Measurements from ENCODE around the gene DGCR2. TPM values are rescaled to one million over a fixed set of nuclear protein-coding genes. Genes with fewer than 3 reads are reported as not detected.
"Not testable (repeated sequence)": the region's sequence is repeated elsewhere in the genome, so short reads cannot be mapped to it uniquely, and the experiment has no call there.

Gene DGCR2
- total and polyA plus RNA-seq, 4 experiments from 2014 or later, result 33.1 to 66.7 (median 56.6) TPM

GRCh38 chr22:19019679-19020032 lies 102.6 kb downstream of the DGCR2 start:
- ChIA-PET CTCF (ENCODE audit: partially characterized antibody) (no interaction called here), POLR2A (ENCODE audit: partially characterized antibody) (no interaction called here)
- Mint-ChIP-seq H3K4me1 (peaks cover 3 to 6% (median 4%) of the 10 kb centered on the region in 4 donors), H3K36me3 (no peaks in the 10 kb centered on the region), H3K27me3 (peaks cover 23 to 28% of the 10 kb centered on the region in 2 donors), H3K4me3 (no peak overlapping the region), H3K27ac (no peak overlapping the region), H3K9me3 (no peaks in the 10 kb centered on the region)
- DNase-seq, result no peak
- Histone ChIP-seq H3K4me1 (ENCODE audit: insufficient read depth, low read length) (no peaks in the 10 kb centered on the region), H3K27ac (ENCODE audit: low read depth, low read length) (no peak overlapping the region), H3K27me3 (ENCODE audit: insufficient read depth, low read length) (peaks cover 7% of the 10 kb centered on the region), H3K36me3 (ENCODE audit: insufficient read depth, low read length) (no peaks in the 10 kb centered on the region), H3K4me3 (ENCODE audit: low read length in 2 of 2) (no peak overlapping the region), H3K9me3 (ENCODE audit: control insufficient read depth in 1 of 2, low read length in 2 of 2) (no peaks in the 10 kb centered on the region)
- intact Hi-C loops (cut with micrococcal nuclease), result no loop called here

- Mint-ChIP-seq H3K9me3 (no peaks in the 10 kb centered on the region), H3K4me1 (peaks cover 3 to 6% (median 4%) of the 10 kb centered on the region in 4 donors), H3K27ac (no peak overlapping the region), H3K36me3 (no peaks in the 10 kb centered on the region), H3K27me3 (peaks cover 23 to 31% of the 10 kb centered on the region in 2 donors), H3K4me3 (no peak overlapping the region)
- H3K4me3 ChIP-seq (ENCODE audit: low read length in 2 of 2), result no peak overlapping the region
- no peak overlapping the region for H3K27ac ChIP-seq (ENCODE audit: low read depth, low read length)
- intact Hi-C loops (cut with micrococcal nuclease), result no loop called here
- H3K27me3 ChIP-seq (ENCODE audit: insufficient read depth, low read length), result peaks cover 7% of the 10 kb centered on the region
- ChIA-PET POLR2A (ENCODE audit: partially characterized antibody) (no interaction called here), CTCF (ENCODE audit: partially characterized antibody) (no interaction called here)
- DNase-seq, result no peak
- no peaks in the 10 kb centered on the region for H3K9me3 ChIP-seq (ENCODE audit: control insufficient read depth in 1 of 2, low read length in 2 of 2)
- no peaks in the 10 kb centered on the region for H3K4me1 ChIP-seq (ENCODE audit: insufficient read depth, low read length)
- H3K36me3 ChIP-seq (ENCODE audit: insufficient read depth, low read length), result no peaks in the 10 kb centered on the region
Observed at GRCh38 chr22:19019029-19019678, 103.1 kb downstream of the DGCR2 start.

- Mint-ChIP-seq H3K27ac (no peak overlapping the region), H3K27me3 (peaks cover 23 to 31% of the 10 kb centered on the region in 2 donors), H3K9me3 (no peaks in the 10 kb centered on the region), H3K36me3 (no peaks in the 10 kb centered on the region), H3K4me3 (no peak overlapping the region), H3K4me1 (peaks cover 3 to 6% (median 4%) of the 10 kb centered on the region in 4 donors)
- DNase-seq, result no peak
- H3K9me3 ChIP-seq (ENCODE audit: control insufficient read depth in 1 of 2, low read length in 2 of 2), result no peaks in the 10 kb centered on the region
- CTCF ChIA-PET (ENCODE audit: partially characterized antibody), result no interaction called here
- H3K4me3 ChIP-seq (ENCODE audit: low read length in 2 of 2), result no peak overlapping the region
- POLR2A ChIA-PET (ENCODE audit: partially characterized antibody), result no interaction called here
- peaks cover 7% of the 10 kb centered on the region for H3K27me3 ChIP-seq (ENCODE audit: insufficient read depth, low read length)
- intact Hi-C loops (cut with micrococcal nuclease), result no loop called here
- no peaks in the 10 kb centered on the region for H3K36me3 ChIP-seq (ENCODE audit: insufficient read depth, low read length)
- H3K27ac ChIP-seq (ENCODE audit: low read depth, low read length), result no peak overlapping the region
- H3K4me1 ChIP-seq (ENCODE audit: insufficient read depth, low read length), result no peaks in the 10 kb centered on the region
Observed at GRCh38 chr22:19018256-19018655, 104.0 kb downstream of the DGCR2 start.

GRCh38 chr22:19016081-19016766 lies 106.0 kb downstream of the DGCR2 start:
- ChIA-PET CTCF (ENCODE audit: partially characterized antibody) (no interaction called here), POLR2A (ENCODE audit: partially characterized antibody) (no interaction called here)
- H3K4me1 Mint-ChIP-seq, result no peaks in the 10 kb centered on the region
- intact Hi-C loops (cut with micrococcal nuclease), result no loop called here
- no peak for DNase-seq
- no peaks in the 10 kb centered on the region for H3K9me3 ChIP-seq (ENCODE audit: control insufficient read depth in 1 of 2, low read length in 2 of 2)
- no peaks in the 10 kb centered on the region for H3K4me1 ChIP-seq (ENCODE audit: insufficient read depth, low read length)
- H3K27me3 ChIP-seq (ENCODE audit: insufficient read depth, low read length), result peaks cover 7% of the 10 kb centered on the region
- H3K27ac ChIP-seq (ENCODE audit: low read depth, low read length), result no peak overlapping the region
- no peaks in the 10 kb centered on the region for H3K36me3 ChIP-seq (ENCODE audit: insufficient read depth, low read length)
- H3K4me3 ChIP-seq (ENCODE audit: low read length in 2 of 2), result no peak overlapping the region
- H3K27ac Mint-ChIP-seq, result no peak overlapping the region
- peaks cover 26 to 32% of the 10 kb centered on the region in 2 donors for H3K27me3 Mint-ChIP-seq
- no peaks in the 10 kb centered on the region for H3K9me3 Mint-ChIP-seq
- H3K36me3 Mint-ChIP-seq, result no peaks in the 10 kb centered on the region
- no peak overlapping the region for H3K4me3 Mint-ChIP-seq

- Histone ChIP-seq H3K4me3 (ENCODE audit: low read length in 2 of 2) (no peak overlapping the region), H3K36me3 (ENCODE audit: insufficient read depth, low read length) (no peaks in the 10 kb centered on the region), H3K27me3 (ENCODE audit: insufficient read depth, low read length) (peaks cover 7% of the 10 kb centered on the region), H3K27ac (ENCODE audit: low read depth, low read length) (no peak overlapping the region), H3K9me3 (ENCODE audit: control insufficient read depth in 1 of 2, low read length in 2 of 2) (no peaks in the 10 kb centered on the region), H3K4me1 (ENCODE audit: insufficient read depth, low read length) (no peaks in the 10 kb centered on the region)
- DNase-seq, result no peak
- intact Hi-C loops (cut with micrococcal nuclease), result no loop called here
- H3K36me3 Mint-ChIP-seq, result no peaks in the 10 kb centered on the region
- no peaks in the 10 kb centered on the region for H3K9me3 Mint-ChIP-seq
- no peak overlapping the region for H3K27ac Mint-ChIP-seq
- ChIA-PET CTCF (ENCODE audit: partially characterized antibody) (no interaction called here), POLR2A (ENCODE audit: partially characterized antibody) (no interaction called here)
- H3K27me3 Mint-ChIP-seq, result peaks cover 26 to 32% of the 10 kb centered on the region in 2 donors
- H3K4me3 Mint-ChIP-seq, result no peak overlapping the region
- no peaks in the 10 kb centered on the region for H3K4me1 Mint-ChIP-seq
Observed at GRCh38 chr22:19014886-19015285, 107.3 kb downstream of the DGCR2 start.

GRCh38 chr22:19013881-19014598 lies 108.2 kb downstream of the DGCR2 start:
- H3K4me1 ChIP-seq (ENCODE audit: insufficient read depth, low read length); H3K36me3 ChIP-seq (ENCODE audit: insufficient read depth, low read length); H3K4me1 Mint-ChIP-seq; intact Hi-C loops (cut with micrococcal nuclease); H3K36me3 Mint-ChIP-seq; H3K4me3 ChIP-seq (ENCODE audit: low read length in 2 of 2); H3K9me3 ChIP-seq (ENCODE audit: control insufficient read depth in 1 of 2, low read length in 2 of 2); H3K4me3 Mint-ChIP-seq; DNase-seq; CTCF ChIA-PET (ENCODE audit: partially characterized antibody); POLR2A ChIA-PET (ENCODE audit: partially characterized antibody); H3K27ac Mint-ChIP-seq; H3K27ac ChIP-seq (ENCODE audit: low read depth, low read length); H3K27me3 ChIP-seq (ENCODE audit: insufficient read depth, low read length); H3K9me3 Mint-ChIP-seq: not testable (repeated sequence)
- peaks cover 25 to 28% of the 10 kb centered on the region in 2 donors for H3K27me3 Mint-ChIP-seq

- H3K4me1 ChIP-seq (ENCODE audit: insufficient read depth, low read length); H3K27ac ChIP-seq (ENCODE audit: low read depth, low read length); H3K9me3 Mint-ChIP-seq; H3K4me3 ChIP-seq (ENCODE audit: low read length in 2 of 2); H3K4me1 Mint-ChIP-seq; H3K36me3 Mint-ChIP-seq; H3K36me3 ChIP-seq (ENCODE audit: insufficient read depth, low read length); CTCF ChIA-PET (ENCODE audit: partially characterized antibody); H3K4me3 Mint-ChIP-seq; H3K27ac Mint-ChIP-seq; intact Hi-C loops (cut with micrococcal nuclease); DNase-seq; POLR2A ChIA-PET (ENCODE audit: partially characterized antibody); H3K9me3 ChIP-seq (ENCODE audit: control insufficient read depth in 1 of 2, low read length in 2 of 2); H3K27me3 ChIP-seq (ENCODE audit: insufficient read depth, low read length): not testable (repeated sequence)
- H3K27me3 Mint-ChIP-seq, result peaks cover 24 to 25% of the 10 kb centered on the region in 2 donors
Observed at GRCh38 chr22:19013411-19013810, 108.8 kb downstream of the DGCR2 start.
